Coronary artery (tissue), 2 donors: ENCODE results near the gene SMARCC2.
"Not testable (repeated sequence)": the region's sequence is repeated elsewhere in the genome, so short reads cannot be mapped to it uniquely, and the experiment has no call there.

ENCODE experiments used
- DNase-seq: peaks from one replicate; pipeline ENCODE4 v3.0.0-alpha.2; 2017; ENCODE audit warnings: low spot score
- H3K27ac ChIP-seq, 2 donors: fragments of 200-600 bp; sonication (generic); one replicate each; pipeline ENCODE4 v1.5.1; 2016 to 2019
- H3K4me3 ChIP-seq: fragments of 200-600 bp; sonication (generic); 2 replicates; pipeline ENCODE4 v1.5.1; 2016; ENCODE audit warnings: mild to moderate bottlenecking, moderate library complexity
- TF ChIP-seq, protein P1 (sequence below): fragments of 200-600 bp; sonication (generic); IDR thresholded peaks from one replicate; pipeline ENCODE4 v1.5.1; 2019; ENCODE audit warnings: antibody characterized with exemption

The SMARCC2 gene

DNA sequence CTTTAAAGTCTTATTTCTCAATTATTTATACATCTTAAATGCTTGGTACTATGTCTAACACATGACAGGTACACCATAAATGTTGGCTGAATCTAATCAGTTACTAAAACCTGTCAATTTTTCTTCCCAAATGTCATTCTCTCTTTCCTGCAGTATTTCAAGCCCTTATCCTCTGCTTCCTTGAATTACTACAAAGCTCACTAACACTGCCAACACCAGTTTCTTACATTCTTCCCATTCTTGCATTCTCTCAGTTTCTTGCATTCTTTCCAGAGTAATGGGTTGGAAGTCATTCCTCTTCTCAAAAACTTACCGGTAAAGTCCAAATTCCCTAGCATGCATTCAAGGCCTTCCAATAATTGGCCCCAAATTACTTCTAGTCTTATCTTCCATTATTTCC lies 9.6 kb upstream of the SMARCC2 start:
- H3K4me3 ChIP-seq: no peak overlapping the region
- DNase-seq: no peak
- TF ChIP-seq, protein P1, sequence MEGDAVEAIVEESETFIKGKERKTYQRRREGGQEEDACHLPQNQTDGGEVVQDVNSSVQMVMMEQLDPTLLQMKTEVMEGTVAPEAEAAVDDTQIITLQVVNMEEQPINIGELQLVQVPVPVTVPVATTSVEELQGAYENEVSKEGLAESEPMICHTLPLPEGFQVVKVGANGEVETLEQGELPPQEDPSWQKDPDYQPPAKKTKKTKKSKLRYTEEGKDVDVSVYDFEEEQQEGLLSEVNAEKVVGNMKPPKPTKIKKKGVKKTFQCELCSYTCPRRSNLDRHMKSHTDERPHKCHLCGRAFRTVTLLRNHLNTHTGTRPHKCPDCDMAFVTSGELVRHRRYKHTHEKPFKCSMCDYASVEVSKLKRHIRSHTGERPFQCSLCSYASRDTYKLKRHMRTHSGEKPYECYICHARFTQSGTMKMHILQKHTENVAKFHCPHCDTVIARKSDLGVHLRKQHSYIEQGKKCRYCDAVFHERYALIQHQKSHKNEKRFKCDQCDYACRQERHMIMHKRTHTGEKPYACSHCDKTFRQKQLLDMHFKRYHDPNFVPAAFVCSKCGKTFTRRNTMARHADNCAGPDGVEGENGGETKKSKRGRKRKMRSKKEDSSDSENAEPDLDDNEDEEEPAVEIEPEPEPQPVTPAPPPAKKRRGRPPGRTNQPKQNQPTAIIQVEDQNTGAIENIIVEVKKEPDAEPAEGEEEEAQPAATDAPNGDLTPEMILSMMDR: no peak
- no peak overlapping the region for H3K27ac ChIP-seq

DNA sequence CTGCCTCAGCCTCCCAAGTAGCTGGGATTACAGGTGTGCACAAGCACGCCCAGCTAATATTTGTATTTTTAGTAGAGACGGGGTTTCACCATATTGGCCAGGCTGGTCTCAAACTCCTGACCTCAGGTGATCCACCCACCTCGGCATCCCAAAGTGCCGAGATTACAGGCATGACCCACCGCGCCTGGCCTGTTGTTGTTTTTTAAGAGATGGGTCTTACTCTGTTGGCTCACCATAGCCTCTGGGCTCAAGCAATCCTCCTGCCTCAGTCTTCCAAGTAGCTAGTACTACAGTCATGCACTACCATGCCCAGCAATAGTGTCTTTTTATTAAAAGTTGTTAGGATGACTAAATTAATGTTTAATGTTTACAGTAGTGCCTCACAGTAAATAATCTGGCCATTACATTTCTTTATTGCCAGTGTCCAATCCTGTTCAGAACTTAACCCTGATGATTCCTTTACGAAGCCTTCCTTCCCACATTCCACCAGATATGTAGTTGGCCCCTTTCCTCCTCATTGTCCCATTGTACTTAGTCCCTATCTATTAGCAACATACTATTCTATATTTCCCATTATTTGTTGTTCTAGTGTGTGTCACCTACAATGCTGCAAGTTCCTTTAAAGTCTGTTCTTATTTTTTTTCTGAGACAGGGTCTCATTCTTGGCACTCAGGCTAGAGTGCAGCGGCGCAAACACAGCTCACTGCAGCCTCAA lies 8.8 kb upstream of the SMARCC2 start:
- DNase-seq: no peak
- TF ChIP-seq, protein P1: no peak
- no peak overlapping the region for H3K4me3 ChIP-seq
- peak overlapping the region in 1 of 2 donors; percentile 5 for H3K27ac ChIP-seq

DNA sequence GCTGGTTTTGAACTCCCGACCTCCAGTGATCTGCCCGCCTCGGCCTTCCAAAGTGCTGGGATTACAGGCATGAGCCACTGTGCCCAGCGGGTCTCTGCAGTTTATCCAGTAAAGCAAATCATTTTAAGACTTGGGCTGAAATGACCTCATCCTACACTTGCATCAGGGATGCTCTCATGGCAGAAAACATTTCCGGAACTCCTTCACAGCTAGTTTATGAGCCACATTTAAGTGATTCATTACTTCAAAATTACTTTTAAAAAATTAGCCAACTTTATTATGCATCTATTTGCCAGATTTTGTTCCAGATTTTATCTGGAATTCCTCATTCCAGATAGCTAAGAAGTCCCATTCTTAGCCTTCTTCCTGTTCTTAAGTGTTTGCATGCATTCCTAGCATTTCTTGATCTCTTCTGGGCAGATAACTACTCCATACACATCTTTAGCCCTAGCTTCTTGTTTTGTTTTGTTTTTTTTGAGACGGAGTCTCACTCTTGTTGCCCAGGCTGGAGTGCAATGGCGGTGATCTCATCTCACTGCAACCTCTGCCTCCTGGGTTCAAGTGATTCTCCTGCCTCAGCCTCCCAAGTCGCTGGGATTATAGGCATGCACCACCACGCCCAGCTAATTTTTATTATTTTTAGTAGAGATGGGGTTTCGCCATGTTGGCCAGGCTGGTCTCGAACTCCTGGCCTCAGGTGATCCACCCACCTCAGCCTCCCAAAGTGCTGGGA lies 7.7 kb upstream of the SMARCC2 start:
- H3K27ac ChIP-seq: peak overlapping the region in 1 of 2 donors; percentile 66
- DNase-seq, H3K4me3 ChIP-seq: not testable (repeated sequence)

DNA sequence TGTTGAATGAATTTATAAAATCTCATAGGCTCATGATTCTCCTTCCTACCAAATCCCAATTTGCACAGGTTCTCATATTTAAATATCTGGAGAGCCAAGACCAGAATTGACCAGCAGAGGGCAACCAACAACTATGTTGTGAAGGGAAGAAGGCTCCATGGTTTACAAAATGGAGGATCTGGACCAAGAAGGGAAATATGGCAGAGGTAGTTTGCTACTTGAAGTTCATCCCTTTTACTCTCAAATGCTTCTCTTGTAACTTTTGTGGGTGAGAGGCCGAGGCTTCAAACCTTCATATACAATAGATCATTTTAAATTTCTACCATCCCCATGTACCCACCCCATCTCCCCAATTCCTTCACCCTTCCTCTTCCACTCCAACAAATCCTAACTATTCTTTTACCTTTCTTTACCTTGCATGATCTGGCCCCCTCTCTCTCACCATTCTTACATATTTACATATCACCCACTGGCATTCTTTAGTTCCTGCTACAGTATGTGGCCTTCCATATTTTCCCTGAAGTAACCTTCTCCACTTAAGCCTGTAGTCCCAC lies 3.8 kb upstream of the SMARCC2 start:
- TF ChIP-seq, protein P1: peak; percentile 48
- H3K4me3 ChIP-seq: no peak overlapping the region
- H3K27ac ChIP-seq: peak overlapping the region in 1 of 2 donors; percentile 12
- DNase-seq: no peak

DNA sequence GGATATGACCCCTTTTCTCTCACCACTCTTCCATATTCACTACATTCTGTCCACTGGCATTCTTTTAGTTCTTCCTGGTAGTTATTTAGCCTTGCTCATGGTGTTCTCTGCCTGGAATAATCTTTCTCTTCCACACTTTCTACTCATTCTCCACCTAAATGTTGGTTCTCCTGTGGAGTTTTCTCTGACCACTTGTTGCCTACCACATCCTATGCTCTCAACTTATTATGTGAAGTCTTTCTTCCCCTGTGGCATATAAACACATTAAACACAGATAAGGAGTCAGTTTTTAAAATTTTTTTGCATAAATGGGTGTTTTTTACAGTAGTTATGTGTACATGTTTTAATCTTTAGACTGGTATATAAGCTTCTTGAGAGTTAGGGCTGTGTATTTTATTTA lies 3.3 kb upstream of the SMARCC2 start:
- TF ChIP-seq, protein P1: no peak
- Histone ChIP-seq H3K4me3 (no peak overlapping the region), H3K27ac (no peak overlapping the region)
- DNase-seq: no peak

DNA sequence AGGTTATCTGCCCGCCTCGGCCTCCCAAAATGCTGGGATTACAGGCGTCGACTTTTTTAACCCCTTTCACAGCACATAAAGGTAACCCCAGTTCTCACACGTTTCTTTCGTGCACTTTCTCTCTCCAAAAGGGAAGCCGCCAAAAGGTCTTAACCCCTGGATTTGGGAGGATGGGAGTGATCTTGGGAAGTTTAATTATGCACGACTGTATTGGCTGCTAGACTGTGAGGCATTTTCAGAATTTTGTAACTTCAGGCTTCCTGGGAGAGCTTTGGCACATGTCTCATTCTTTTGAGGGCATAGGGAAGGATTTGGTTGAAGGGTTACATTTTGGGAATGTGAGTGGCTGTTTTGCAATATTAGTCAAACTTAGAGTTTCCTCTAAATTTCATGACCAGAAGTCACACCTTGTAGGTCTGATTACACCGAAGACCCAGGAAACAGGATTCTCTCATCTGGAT lies 1.4 kb upstream of the SMARCC2 start:
- H3K4me3 ChIP-seq: peak overlapping the region; percentile 86
- TF ChIP-seq, protein P1: no peak
- DNase-seq: no peak
- H3K27ac ChIP-seq: peak overlapping the region; percentile 89 to 95

DNA sequence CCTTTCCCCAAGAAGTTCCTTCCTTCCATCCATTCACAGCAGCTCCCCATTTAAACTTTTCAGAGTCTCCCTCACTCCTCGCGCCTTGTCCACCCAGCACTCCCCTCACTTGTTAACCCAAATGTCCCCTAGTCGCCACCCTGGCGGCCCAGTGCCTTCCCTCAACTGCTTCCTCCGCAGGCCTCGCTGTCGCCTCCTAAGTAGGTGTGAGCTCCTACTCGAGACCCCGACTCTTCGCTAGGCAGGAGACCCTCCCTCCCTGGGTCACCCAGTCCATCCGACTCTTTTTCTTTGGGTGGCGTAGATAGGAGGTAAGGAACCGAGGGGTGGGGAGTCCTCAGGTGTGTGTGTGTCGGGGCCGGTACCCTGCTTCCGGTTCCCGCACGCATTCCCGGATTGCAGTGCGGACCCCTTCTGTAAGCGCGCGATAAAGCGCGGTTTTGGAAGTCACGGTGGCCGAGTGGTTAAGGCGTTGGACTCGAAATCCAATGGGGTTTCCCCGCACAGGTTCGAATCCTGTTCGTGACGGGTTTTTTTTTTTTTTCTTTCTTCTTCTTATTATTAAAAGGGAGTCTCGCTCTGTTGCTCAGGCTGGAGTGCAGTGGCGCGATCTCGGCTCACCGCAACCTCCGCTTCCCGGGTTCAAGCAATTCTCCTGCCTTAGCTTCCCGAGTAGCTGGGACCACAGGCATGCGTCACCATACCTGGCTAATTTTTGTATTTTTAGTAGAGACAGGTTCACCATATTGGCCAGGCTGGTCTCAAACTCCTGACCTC lies 823 bp upstream of the SMARCC2 start:
- TF ChIP-seq, protein P1: peak; percentile 17
- H3K4me3 ChIP-seq: peak overlapping the region; percentile 86
- DNase-seq: peak; percentile 89
- H3K27ac ChIP-seq: peak overlapping the region; percentile 89 to 95
